HepG2 (cell line): Measurements from ENCODE around the gene RYR2. TPM values are rescaled to one million over a fixed set of nuclear protein-coding genes. Genes with fewer than 3 reads are reported as not detected.

Source experiments
- ATAC-seq: fragments of 200-7000 bp; cut with Tn5 transposase; 3 replicates; pipeline ENCODE4 v1.9.1; 2020; ENCODE audit warnings: mild to moderate bottlenecking, moderate library complexity
- BruUV-seq: library from RNA; stranded (reverse); fragments of 400-500 nt; replicated peaks from 2 replicates; lab custom pipeline; 2021; lab: Mats Ljungman, UMichigan
- CTCF ChIA-PET: fragments of 300-600 bp; formaldehyde crosslinking; extraction: SDS; loops from one replicate; lab custom pipeline; 2021; ENCODE audit warnings: low total read pairs, inconsistent platforms, low intra/inter-chr PET ratio; lab: Yijun Ruan, JAX
- POLR2A ChIA-PET: fragments of 350-600 bp; sonication (Branson Sonifier 250); formaldehyde crosslinking; loops from one replicate; lab custom pipeline; 2020; ENCODE audit warnings: antibody characterized with exemption, inconsistent platforms; lab: Yijun Ruan, JAX
- DNase-seq: peaks from one replicate; pipeline ENCODE4 v3.0.0-alpha.2; 2015; ENCODE audit warnings: low spot score
- FAIRE-seq: peaks from 3 replicates; lab custom pipeline; 2011; peaks lifted over from hg19 to GRCh38; lab: Jason Lieb, UNC
- H2AFZ ChIP-seq: one replicate; pipeline ENCODE4 v1.6.1; 2011; ENCODE audit warnings: low read length, inconsistent platforms
- H3K27ac ChIP-seq: fragments of 300-600 bp; 3 replicates; pipeline ENCODE4 v1.8.0; 2011; ENCODE audit warnings: mixed run types, mild to moderate bottlenecking, mixed read lengths, low read length, inconsistent platforms; ENCODE audit not compliant: insufficient read depth; ENCODE audit errors: extremely low read length
- H3K27me3 ChIP-seq, 2 experiments: fragments of 200-600 bp in 1 of 2; 2 replicates in 1 of 2; 3 replicates in 1 of 2; pipeline versions ENCODE4 v1.6.0 to v1.8.0; 2011; ENCODE audit warnings: low read length in 2 of 2, mild to moderate bottlenecking in 2 of 2, moderate library complexity in 2 of 2, inconsistent platforms in 1 of 2; ENCODE audit not compliant: insufficient read depth in 2 of 2, control insufficient read depth in 1 of 2
- H3K36me3 ChIP-seq, 2 experiments: fragments of 200-600 bp in 1 of 2; replicated peaks in 1 of 2; 2 replicates in 1 of 2; 3 replicates in 1 of 2; pipeline versions ENCODE4 v1.5.1 to v1.8.0; 2011; ENCODE audit warnings: low read length in 2 of 2, inconsistent platforms in 1 of 2; ENCODE audit not compliant: insufficient read depth in 2 of 2, control insufficient read depth in 1 of 2
- H3K4me1 ChIP-seq: 2 replicates; pipeline ENCODE4 v1.5.1; 2012; ENCODE audit warnings: low read length, inconsistent platforms; ENCODE audit not compliant: insufficient read depth
- H3K4me2 ChIP-seq: 2 replicates; pipeline ENCODE4 v1.6.0; 2011; ENCODE audit warnings: low read depth, low read length, inconsistent platforms
- H3K4me3 ChIP-seq, 3 experiments: fragments of 200-600 bp in 1 of 3; sonication (generic), shearing (Covaris generic) in 1 of 3; replicated peaks in 1 of 3; 2 replicates each; pipeline ENCODE4 v1.5.1; 2011 to 2016; ENCODE audit warnings: low read length in 3 of 3, inconsistent platforms in 2 of 3, low read depth in 2 of 3, mild to moderate bottlenecking in 2 of 3, control low read depth in 1 of 3, mixed read lengths in 1 of 3; ENCODE audit not compliant: insufficient read depth in 1 of 3
- H3K79me2 ChIP-seq: one replicate; pipeline ENCODE4 v1.6.1; 2011; ENCODE audit warnings: low read length, inconsistent platforms; ENCODE audit not compliant: insufficient read depth
- H3K9ac ChIP-seq: 2 replicates; pipeline ENCODE4 v1.6.0; 2011; ENCODE audit warnings: mild to moderate bottlenecking, low read depth, low read length, inconsistent platforms; ENCODE audit not compliant: insufficient read depth
- H3K9me3 ChIP-seq: 2 replicates; pipeline ENCODE4 v1.5.1; 2012; ENCODE audit warnings: mild to moderate bottlenecking, low read length
- H4K20me1 ChIP-seq: 2 replicates; pipeline ENCODE4 v1.6.0; 2011; ENCODE audit warnings: inconsistent platforms, mild to moderate bottlenecking, low read length, moderate library complexity; ENCODE audit not compliant: insufficient read depth
- ELF1 ChIP-seq: sonication (generic); formaldehyde crosslinking; IDR thresholded peaks from 2 replicates; pipeline ENCODE4 v1.4.0; 2020; ENCODE audit warnings: missing genetic modification reagents
- ESRRA ChIP-seq: sonication (generic); formaldehyde crosslinking; IDR thresholded peaks from 2 replicates; pipeline ENCODE4 v1.5.1; 2020; ENCODE audit warnings: mild to moderate bottlenecking, low read depth, missing genetic modification reagents
- IRX3 ChIP-seq: sonication (generic); formaldehyde crosslinking; IDR thresholded peaks from 2 replicates; pipeline ENCODE4 v1.8.1; 2023; ENCODE audit warnings: mild to moderate bottlenecking, low read depth, missing genetic modification reagents, borderline replicate concordance
- RORA ChIP-seq: sonication (generic); formaldehyde crosslinking; IDR thresholded peaks from 2 replicates; pipeline ENCODE4 v1.5.0; 2020; ENCODE audit warnings: mild to moderate bottlenecking, missing genetic modification reagents, moderate library complexity
- SIN3A ChIP-seq: IDR thresholded peaks from 2 replicates; pipeline ENCODE4 v1.6.1; 2011; ENCODE audit warnings: low read depth, mild to moderate bottlenecking, control low read depth, low read length, borderline replicate concordance
- TMF1 ChIP-seq: sonication (generic); formaldehyde crosslinking; IDR thresholded peaks from 2 replicates; pipeline ENCODE4 v1.8.1; 2022; ENCODE audit warnings: low read depth, missing genetic modification reagents
- ZFP90 ChIP-seq: sonication (generic); formaldehyde crosslinking; IDR thresholded peaks from 2 replicates; pipeline ENCODE4 v1.8.0; 2022; ENCODE audit warnings: missing genetic modification reagents, mild to moderate bottlenecking, inconsistent platforms, borderline replicate concordance
- ZNF264 ChIP-seq: sonication (generic); formaldehyde crosslinking; IDR thresholded peaks from 2 replicates; pipeline ENCODE4 v1.4.0; 2020; ENCODE audit warnings: missing genetic modification reagents
- WGBS: methylation state at CpG from one replicate; pipeline ENCODE4 v1.1.6; 2017; ENCODE audit warnings: low lambda C conversion rate; 5-methylcytosine and 5-hydroxymethylcytosine counted together
- in situ Hi-C: cut with HindIII; loops from 2 replicates; pipeline ENCODE4 v1.10.0; 2017; ENCODE audit warnings: low pct_unique_long_range_greater_than_20kb; ENCODE audit not compliant: extremely low pct_ligation_motif_present
- intact Hi-C: fragments of 100-400 bp; cut with micrococcal nuclease; formaldehyde crosslinking; loops from one replicate; pipeline ENCODE4 v1.10.0; 2022; ENCODE audit not compliant: unreplicated experiment
- polyA plus RNA-seq, 8 experiments: library from polyadenylated mRNA; depleted of rRNA in 3 of 8; stranded (reverse) in 7 of 8; unstranded in 1 of 8; fragments of >200 nt; fragmentation: Illumina TruSeq in 4 of 8; extraction: Trizol in 4 of 8; gene quantifications; 2 replicates each; pipeline versions ENCODE4 v1.2.1 to v1.2.3, GENCODE V29; 2011 to 2016; ENCODE audit warnings: low read depth in 4 of 8, missing spikeins in 1 of 8, mixed read lengths in 1 of 8; ENCODE audit not compliant: insufficient read depth in 1 of 8
- total RNA-seq, 5 experiments: library from RNA; depleted of rRNA; stranded (reverse); fragments of >200 nt; fragmentation: Illumina TruSeq; extraction: Trizol; gene quantifications; 2 replicates each; pipeline ENCODE4 v1.2.3, GENCODE V29; 2016; ENCODE audit warnings: low read depth in 1 of 5
- TF ChIP-seq, protein P1 (sequence below): sonication (generic); formaldehyde crosslinking; IDR thresholded peaks from 2 replicates; pipeline ENCODE4 v1.5.1; 2020; ENCODE audit warnings: mild to moderate bottlenecking, missing genetic modification reagents, moderate library complexity
- TF ChIP-seq, protein P2 (sequence below): sonication (generic); formaldehyde crosslinking; IDR thresholded peaks from 2 replicates; pipeline ENCODE4 v1.9.0; 2021; ENCODE audit warnings: missing genetic modification reagents, mild to moderate bottlenecking, borderline replicate concordance
- TF ChIP-seq, protein P3 (sequence below): sonication (generic); formaldehyde crosslinking; IDR thresholded peaks from 2 replicates; pipeline ENCODE4 v1.4.0; 2020; ENCODE audit warnings: mild to moderate bottlenecking, missing genetic modification reagents

Gene RYR2
- total and polyA plus RNA-seq, 2 of the 13 experiments (the other 11 are each of a cell fraction or from before 2014, with no cell fraction given), result not detected

DNA sequence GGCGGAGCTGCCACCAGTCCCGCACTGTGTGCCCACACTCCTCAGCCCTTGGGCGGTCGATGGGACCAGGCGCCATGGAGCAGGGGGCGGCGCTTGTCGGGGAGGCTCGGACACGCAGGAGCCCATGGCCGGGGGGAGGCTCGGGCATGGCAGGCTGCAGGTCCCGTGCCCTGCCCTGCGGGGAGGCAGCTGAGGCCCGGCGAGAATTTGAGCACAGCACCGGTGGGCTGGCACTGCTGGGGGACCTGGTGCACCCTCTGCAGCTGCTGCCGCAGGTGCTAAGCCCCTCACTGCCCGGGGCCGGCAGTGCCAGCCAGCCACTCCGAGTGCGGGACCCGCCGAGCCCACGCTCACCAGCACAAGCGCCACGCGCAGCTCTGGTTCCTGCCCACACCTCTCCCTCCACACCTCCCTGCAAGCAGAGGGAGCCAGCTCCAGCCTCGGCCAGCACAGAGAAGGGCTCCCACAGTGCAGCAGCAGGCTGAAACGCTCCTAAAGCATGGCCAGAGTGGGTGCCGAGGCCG, 267.7 kb downstream of the RYR2 start:
- DNase-seq, result no peak
- BruUV-seq, result no TSS peak
- TF ChIP-seq, protein P1, sequence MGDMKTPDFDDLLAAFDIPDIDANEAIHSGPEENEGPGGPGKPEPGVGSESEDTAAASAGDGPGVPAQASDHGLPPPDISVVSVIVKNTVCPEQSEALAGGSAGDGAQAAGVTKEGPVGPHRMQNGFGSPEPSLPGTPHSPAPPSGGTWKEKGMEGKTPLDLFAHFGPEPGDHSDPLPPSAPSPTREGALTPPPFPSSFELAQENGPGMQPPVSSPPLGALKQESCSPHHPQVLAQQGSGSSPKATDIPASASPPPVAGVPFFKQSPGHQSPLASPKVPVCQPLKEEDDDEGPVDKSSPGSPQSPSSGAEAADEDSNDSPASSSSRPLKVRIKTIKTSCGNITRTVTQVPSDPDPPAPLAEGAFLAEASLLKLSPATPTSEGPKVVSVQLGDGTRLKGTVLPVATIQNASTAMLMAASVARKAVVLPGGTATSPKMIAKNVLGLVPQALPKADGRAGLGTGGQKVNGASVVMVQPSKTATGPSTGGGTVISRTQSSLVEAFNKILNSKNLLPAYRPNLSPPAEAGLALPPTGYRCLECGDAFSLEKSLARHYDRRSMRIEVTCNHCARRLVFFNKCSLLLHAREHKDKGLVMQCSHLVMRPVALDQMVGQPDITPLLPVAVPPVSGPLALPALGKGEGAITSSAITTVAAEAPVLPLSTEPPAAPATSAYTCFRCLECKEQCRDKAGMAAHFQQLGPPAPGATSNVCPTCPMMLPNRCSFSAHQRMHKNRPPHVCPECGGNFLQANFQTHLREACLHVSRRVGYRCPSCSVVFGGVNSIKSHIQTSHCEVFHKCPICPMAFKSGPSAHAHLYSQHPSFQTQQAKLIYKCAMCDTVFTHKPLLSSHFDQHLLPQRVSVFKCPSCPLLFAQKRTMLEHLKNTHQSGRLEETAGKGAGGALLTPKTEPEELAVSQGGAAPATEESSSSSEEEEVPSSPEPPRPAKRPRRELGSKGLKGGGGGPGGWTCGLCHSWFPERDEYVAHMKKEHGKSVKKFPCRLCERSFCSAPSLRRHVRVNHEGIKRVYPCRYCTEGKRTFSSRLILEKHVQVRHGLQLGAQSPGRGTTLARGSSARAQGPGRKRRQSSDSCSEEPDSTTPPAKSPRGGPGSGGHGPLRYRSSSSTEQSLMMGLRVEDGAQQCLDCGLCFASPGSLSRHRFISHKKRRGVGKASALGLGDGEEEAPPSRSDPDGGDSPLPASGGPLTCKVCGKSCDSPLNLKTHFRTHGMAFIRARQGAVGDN (CRISPR knock-in tag), result no peak
- Histone ChIP-seq H3K4me1 (no peaks in the 10 kb centered on the region), H3K79me2 (no peaks in the 10 kb centered on the region), H3K27ac (no peak overlapping the region), H4K20me1 (no peaks in the 10 kb centered on the region), H3K4me3 (no peak overlapping the region), H3K27me3 (no peaks in the 10 kb centered on the region; a peak in 1 of 5 replicates), H3K4me2 (no peak overlapping the region), H3K36me3 (no peaks in the 10 kb centered on the region), H2AFZ (no peak overlapping the region), H3K9me3 (no peaks in the 10 kb centered on the region), H3K9ac (no peak overlapping the region)
- intact Hi-C loops, result no loop called here
- ChIA-PET POLR2A (no interaction called here), CTCF (no interaction called here)
- FAIRE-seq, result no peak
- no peak for ATAC-seq
- 9% methylated on average over 4 of the region's 32 CpGs for WGBS
- in situ Hi-C loops, result no loop called here

DNA sequence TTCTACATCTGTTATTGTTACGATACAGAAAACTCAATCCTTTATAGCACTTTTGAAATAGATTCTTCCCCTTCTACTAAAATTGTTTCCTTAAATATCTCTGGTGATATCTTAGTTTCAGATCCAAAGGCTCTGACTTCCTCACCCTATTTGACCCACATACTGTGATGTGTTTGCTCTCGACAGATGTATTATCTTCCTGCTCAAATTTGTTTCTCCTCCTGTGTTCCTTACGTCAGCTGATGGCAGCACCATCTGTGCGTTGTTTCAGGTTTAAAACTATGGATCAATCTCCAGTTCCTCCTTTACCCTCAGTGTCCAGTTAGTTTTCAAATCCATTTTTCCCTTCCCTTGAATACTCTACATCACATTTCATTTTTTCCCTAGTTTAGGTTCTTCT, 274.4 kb downstream of the RYR2 start:
- BruUV-seq, result no TSS peak
- Histone ChIP-seq H2AFZ (no peak overlapping the region), H3K27ac (no peak overlapping the region), H3K4me3 (no peak overlapping the region), H3K9me3 (no peaks in the 10 kb centered on the region), H3K4me2 (no peak overlapping the region), H3K79me2 (no peaks in the 10 kb centered on the region), H3K36me3 (no peaks in the 10 kb centered on the region), H3K27me3 (no peaks in the 10 kb centered on the region), H4K20me1 (no peaks in the 10 kb centered on the region), H3K4me1 (no peaks in the 10 kb centered on the region), H3K9ac (no peak overlapping the region)
- ChIA-PET POLR2A (no interaction called here), CTCF (no interaction called here)
- ATAC-seq, result no peak
- no peak for FAIRE-seq
- intact Hi-C loops, result no loop called here
- DNase-seq, result no peak
- WGBS, result under 1% methylated on average over 4 of the region's 4 CpGs
- in situ Hi-C loops, result no loop called here
- TF ChIP-seq TMF1 (CRISPR knock-in tag) (no peak), RORA (CRISPR knock-in tag) (no peak), ESRRA (CRISPR knock-in tag) (no peak), ZFP90 (CRISPR knock-in tag) (no peak), SIN3A (no peak), IRX3 (CRISPR knock-in tag) (no peak), ZNF264 (CRISPR knock-in tag) (no peak), ELF1 (CRISPR knock-in tag) (no peak)
- TF ChIP-seq, protein P2, sequence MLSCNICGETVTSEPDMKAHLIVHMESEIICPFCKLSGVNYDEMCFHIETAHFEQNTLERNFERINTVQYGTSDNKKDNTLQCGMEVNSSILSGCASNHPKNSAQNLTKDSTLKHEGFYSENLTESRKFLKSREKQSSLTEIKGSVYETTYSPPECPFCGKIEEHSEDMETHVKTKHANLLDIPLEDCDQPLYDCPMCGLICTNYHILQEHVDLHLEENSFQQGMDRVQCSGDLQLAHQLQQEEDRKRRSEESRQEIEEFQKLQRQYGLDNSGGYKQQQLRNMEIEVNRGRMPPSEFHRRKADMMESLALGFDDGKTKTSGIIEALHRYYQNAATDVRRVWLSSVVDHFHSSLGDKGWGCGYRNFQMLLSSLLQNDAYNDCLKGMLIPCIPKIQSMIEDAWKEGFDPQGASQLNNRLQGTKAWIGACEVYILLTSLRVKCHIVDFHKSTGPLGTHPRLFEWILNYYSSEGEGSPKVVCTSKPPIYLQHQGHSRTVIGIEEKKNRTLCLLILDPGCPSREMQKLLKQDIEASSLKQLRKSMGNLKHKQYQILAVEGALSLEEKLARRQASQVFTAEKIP (CRISPR knock-in tag), result no peak
- TF ChIP-seq, protein P3, sequence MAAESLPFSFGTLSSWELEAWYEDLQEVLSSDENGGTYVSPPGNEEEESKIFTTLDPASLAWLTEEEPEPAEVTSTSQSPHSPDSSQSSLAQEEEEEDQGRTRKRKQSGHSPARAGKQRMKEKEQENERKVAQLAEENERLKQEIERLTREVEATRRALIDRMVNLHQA, result no peak
